Activated CD4-positive, alpha-beta T cell treated with anti-CD3 and anti-CD28 coated beads, Interleukin-2, amount 50 U/mL, for 4 hours (primary cell): Measurements from ENCODE around the gene ERP44.
"Not testable (repeated sequence)": the region's sequence is repeated elsewhere in the genome, so short reads cannot be mapped to it uniquely, and the experiment has no call there.

Experiments used
- DNase-seq, 2 experiments: peaks; one replicate each; pipeline ENCODE4 v3.0.0-alpha.2; 2020

The ERP44 gene

DNA sequence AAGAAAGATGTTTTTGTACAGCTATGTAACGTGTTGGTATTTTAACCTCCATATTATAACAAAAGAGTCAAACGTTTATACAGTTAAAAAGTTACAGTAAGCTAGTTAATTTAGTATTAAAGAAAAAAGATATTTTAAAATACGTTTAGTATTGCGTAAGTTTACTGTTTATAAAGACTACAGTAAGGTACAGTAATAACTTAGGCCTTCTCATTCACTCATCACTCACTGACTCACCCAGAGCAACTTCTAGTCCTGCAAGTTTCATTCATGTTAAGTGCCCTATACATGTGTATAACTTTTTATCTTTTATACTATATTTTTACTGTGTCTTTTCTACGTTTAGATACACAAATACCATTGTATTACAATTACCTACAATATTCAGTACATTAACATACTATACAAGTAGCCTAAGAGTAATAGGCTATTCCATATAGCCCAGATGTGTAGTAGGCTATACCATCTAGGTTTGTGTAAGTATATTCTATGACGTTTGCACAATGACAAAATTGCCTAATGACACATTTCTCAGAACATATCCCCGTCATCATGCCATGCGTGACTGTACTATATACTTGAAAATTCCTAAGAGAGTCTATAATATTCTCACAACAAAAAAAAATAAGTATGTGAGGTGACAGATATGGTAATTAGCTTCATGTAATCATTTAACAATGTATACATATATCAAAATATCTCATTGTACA lies 33.8 kb downstream of the ERP44 start:
- no peak for DNase-seq

DNA sequence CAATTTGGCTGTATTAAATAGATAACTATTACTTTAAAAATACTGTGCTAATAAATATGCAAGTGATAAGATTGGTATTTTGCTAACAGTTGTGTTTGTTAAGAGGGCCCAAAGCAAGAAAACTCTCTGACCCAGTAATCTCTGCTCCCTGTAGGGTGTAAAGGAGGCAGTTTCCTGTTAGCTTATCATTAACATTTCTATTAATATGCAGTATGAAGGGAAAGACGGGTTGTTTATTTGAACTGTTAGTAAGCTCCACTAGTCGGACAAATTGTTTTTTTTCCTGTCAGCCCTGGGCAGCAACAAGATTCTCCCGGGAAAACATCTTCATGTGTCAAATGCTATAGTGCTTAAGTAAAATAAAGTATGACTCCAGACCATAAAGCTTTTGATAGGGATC lies 35.6 kb downstream of the ERP44 start:
- no peak for DNase-seq

GRCh38 chr9:100062683-100063082 lies 36.1 kb downstream of the ERP44 start:
- DNase-seq, result not testable (repeated sequence)

GRCh38 chr9:100058699-100059579 lies 39.9 kb downstream of the ERP44 start:
- no peak for DNase-seq

GRCh38 chr9:100057624-100058023 lies 41.2 kb downstream of the ERP44 start:
- DNase-seq, result no peak

DNA sequence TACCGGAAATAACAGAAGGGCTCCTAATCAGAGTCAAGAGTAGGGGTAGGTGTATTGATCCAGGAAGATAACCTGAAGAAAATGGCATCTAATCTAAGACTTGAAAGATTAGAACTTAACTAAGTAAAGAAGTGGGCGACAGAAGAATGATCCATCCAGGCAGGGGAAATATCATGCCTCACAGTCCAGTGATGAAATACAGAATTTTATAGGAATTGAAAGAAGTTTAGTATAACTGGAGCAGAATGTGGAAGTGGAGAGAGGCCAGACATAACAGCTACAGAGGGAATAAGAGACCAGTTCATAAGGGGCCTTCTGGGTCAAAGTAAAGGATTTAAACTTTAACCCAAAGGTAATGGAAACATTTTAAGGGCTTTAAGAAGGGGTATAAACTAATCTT lies 42.2 kb downstream of the ERP44 start:
- DNase-seq, result no peak

DNA sequence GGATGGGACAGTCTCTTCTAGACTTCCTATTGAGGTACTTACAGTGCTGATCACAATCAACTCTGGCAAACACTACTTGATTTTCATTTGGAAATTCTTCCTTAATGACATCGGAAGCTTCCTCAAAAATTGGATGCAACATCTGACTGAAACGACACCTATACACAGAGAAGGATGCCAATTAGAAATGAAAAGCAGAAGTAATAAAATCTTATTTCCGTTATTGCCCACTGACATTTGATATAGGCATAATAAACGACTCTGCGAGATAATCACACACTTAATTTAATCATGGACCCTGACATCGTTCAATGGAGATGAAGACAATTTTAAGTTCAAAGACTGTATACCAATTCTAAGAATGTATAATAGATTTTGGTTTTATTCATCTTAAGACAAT lies 46.4 kb downstream of the ERP44 start:
- DNase-seq, result no peak

DNA sequence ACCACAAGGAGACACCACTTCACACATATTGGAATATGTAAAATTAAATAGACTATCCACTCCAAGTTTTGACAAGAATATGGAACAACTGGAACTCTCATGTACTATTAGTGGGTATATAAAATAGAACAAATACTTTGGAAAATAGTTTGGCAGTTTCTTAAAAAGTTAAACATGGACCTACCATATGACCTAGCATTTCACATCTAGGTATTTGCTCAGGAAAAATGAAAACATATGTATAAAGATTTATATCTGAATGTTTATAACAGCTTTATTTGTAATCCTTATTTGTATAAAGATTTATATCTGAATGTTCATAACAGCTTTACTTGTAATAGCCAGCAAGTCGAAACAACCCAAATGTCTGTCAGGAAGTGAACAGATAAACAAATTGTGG lies 49.2 kb downstream of the ERP44 start:
- DNase-seq, result no peak

DNA sequence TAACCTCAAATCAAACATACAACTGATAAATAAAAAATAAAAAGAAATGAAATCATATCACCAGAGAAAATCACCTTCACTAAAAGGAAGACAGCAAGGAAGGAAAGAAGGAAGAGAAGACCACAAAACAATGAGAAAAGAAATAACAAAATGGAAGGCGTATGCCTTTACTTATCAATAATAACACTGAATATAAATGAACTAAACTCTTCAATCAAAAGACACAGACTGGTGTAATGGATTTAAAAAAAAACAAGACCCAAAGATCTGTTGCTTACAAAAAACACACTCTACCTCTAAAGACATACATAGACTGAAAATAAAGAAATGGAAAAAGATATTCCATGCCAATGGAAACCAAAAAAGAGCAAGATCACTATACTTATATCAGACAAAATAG lies 60.3 kb downstream of the ERP44 start:
- no peak for DNase-seq

- DNase-seq, result no peak
Observed at GRCh38 chr9:100033877-100034551, 64.8 kb downstream of the ERP44 start.

GRCh38 chr9:100030548-100030947 lies 68.3 kb downstream of the ERP44 start:
- no peak for DNase-seq

DNA sequence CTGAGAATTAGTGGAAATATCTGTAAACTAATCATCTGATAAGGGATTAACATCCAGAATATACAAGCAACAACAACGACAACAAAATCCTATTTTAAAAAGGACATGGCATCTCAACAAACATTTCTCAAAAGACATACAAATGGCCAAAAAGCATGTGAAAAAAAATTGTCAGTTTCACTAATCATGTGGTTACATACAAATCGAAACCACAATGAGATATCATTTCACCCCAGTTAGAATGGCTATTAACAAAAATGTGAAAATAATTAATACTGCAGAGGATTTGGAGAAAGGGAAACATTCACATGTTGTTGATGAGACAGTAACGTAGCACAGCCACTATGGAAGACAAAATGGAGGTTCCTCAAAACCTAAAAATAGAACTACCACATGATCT lies 69.5 kb downstream of the ERP44 start:
- no peak for DNase-seq

DNA sequence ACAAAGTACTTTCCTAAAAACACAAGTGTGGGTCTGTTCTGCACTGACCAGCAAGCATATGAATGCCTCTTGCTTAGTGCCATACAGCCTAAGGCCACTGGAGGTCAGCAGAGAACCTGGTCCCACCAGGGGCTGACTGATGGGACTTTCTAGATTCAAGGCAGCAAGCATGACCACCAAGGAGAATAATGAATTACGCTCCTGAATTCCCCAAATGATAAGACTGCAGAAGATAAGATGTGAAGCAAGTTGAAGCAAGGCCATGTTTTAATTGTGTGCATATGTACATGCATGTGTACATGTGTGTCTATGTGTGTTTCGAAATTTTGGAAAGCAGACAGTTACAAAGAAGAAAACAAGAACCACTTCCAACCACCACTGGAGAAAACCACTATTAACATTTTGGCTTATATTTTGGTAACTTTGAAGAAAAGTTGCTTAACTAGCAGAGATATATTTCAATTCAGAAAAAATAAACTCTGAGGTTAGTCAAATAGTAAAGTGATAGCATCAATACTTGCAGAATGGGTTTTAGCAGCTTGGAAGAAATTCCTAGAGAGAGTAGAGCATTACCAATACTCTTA lies 70.5 kb downstream of the ERP44 start:
- DNase-seq, result peak; percentile 59

DNA sequence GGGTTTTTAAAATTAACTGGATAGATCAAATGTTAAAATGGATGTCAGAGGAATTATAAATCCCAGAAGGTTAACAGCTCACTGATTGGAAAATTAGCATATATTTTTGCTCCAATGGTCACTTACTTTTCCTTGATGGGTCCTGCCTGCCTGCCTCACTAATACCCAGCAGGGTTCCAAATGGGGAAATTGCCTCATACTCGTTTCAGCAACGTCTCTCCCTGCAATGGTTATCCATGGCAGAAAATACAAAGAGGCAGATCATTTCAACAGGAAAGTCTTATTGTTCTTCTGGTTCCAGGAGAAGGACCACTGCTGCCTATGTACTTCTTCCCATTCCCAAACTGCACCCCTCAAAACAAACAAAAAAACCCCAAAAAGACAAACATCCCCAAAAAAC lies 71.3 kb downstream of the ERP44 start:
- no peak for DNase-seq

GRCh38 chr9:100021931-100022330 lies 76.9 kb downstream of the ERP44 start:
- no peak for DNase-seq

DNA sequence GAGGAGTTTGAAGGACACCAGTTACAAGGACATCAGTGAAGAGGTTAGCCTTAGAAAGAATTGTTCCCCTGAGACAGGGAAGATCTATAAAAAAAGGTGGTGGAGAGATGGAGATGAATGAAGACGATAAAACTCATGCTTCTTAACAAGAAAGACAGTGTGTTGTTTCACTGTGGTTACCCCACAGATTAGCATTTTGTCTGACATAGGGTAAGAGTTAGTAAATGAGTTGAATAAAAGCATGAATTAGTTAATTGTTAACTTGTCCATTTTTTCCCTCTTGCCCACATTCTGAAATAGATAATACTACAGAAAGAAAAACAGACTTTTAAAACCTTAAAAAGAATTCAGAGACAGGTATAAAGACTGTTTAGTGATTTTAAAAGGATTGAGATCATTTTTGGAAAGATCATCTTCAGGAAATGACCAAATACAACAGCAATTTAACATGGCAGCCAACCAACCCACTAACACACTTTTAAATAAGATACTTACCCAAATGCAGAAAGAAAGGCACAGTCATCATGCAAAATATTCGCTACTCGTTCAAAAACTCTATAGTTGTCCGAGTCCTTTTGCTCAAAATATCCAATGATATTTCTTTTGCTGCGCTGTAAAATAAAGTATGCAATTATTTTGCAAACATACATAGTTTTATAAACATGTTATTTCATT lies 78.5 kb downstream of the ERP44 start:
- no peak for DNase-seq

DNA sequence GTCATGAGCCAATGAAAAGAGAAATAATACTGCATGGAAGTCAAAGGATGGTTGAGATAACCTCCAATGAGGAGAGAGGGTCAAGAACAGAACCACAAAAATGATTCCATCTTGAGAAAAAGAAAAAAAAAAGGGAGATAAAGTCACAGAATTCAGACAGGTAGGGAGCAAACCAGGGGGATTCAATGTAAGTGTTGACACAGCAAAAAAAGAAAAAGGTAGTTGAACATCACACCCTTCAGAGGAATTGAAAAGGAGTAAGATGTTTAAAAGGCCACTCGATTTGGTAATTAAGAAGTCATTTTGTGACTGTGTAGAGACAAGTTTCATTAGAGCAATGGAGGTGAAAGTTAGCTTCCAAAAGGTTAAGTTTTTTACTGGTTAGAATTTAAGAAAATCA lies 79.3 kb downstream of the ERP44 start:
- DNase-seq, result no peak

- no peak for DNase-seq
Observed at GRCh38 chr9:100014846-100015245, 84.0 kb downstream of the ERP44 start.

- no peak for DNase-seq
Observed at GRCh38 chr9:100013573-100013972, 85.2 kb downstream of the ERP44 start.

DNA sequence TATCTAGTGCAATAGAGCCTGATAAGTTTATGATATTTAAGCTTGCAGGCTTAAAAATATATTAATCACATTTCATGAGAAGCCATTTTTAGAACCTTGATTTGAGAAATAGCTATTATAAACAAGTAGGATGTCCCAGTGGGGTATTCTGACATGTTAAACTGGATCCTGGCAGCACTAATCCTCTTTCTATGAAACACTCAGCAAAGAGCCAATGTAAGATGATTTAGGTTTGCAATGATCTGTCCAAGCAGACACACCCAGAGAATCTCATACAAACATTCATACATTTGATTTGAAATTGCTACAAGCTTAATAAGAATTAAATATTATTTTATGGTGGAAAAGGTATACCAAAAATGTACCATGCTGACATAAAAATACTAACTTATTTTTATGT lies 86.5 kb downstream of the ERP44 start:
- no peak for DNase-seq

- peak; percentile 8 to 10 for DNase-seq
Observed at GRCh38 chr9:100011062-100011681, 87.6 kb downstream of the ERP44 start.

- DNase-seq, result no peak
Observed at GRCh38 chr9:99999797-100000196, 99.0 kb downstream of the ERP44 start.
